Peyer's patch (tissue), 4 donors: ENCODE data around the gene SPINK14.

Experiments used
- POLR2A ChIP-seq, 2 donors: fragments of 450-650 bp; IDR thresholded peaks; one replicate each; pipeline ENCODE4 v1.5.1; 2017; ENCODE audit warnings: antibody characterized with exemption in 2 of 2, mild to moderate bottlenecking in 2 of 2, moderate library complexity in 2 of 2
- TF ChIP-seq, protein P1 (sequence below), 6 experiments: fragments of 450-650 bp in 4 of 6; fragments of 200-600 bp in 2 of 6; sonication (generic) in 1 of 6; IDR thresholded peaks; one replicate each; pipeline ENCODE4 v1.5.1; 2017 to 2019; ENCODE audit warnings: antibody characterized with exemption in 6 of 6, mild to moderate bottlenecking in 3 of 6, moderate library complexity in 1 of 6

DNA sequence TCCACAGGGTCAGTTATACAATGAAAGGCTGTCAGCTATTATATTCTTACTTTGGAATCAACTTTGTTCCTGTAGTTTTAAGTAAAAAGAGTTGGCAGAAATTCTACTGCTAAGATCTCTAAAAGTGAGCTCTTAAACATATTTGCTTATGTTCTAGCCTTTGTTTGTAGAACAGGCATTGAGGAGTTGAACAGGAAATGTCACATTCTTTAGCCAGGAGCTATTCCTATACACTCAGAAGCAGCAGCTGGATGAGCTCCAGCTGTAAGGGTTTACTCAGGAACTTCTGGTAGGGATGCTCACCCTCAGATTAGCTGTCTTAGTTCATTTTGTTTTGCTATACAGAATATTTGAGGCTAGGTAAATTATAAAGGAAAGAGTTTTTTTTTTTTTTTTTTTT is 22.4 kb upstream of the SPINK14 start:
- TF ChIP-seq, protein P1, sequence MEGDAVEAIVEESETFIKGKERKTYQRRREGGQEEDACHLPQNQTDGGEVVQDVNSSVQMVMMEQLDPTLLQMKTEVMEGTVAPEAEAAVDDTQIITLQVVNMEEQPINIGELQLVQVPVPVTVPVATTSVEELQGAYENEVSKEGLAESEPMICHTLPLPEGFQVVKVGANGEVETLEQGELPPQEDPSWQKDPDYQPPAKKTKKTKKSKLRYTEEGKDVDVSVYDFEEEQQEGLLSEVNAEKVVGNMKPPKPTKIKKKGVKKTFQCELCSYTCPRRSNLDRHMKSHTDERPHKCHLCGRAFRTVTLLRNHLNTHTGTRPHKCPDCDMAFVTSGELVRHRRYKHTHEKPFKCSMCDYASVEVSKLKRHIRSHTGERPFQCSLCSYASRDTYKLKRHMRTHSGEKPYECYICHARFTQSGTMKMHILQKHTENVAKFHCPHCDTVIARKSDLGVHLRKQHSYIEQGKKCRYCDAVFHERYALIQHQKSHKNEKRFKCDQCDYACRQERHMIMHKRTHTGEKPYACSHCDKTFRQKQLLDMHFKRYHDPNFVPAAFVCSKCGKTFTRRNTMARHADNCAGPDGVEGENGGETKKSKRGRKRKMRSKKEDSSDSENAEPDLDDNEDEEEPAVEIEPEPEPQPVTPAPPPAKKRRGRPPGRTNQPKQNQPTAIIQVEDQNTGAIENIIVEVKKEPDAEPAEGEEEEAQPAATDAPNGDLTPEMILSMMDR (IDR thresholded peaks at IDR 0.05): no peak
- TF ChIP-seq POLR2A (IDR thresholded peaks at IDR 0.05): no peak
